Activated T-cell treated with anti-CD3 and anti-CD28 coated beads for 24 hours (primary cell): ENCODE results near the gene SMYD4.

Source experiments
- DNase-seq: peaks from one replicate; pipeline ENCODE4 v3.0.0-alpha.2; 2020; ENCODE audit warnings: low read depth

SMYD4 gene

DNA sequence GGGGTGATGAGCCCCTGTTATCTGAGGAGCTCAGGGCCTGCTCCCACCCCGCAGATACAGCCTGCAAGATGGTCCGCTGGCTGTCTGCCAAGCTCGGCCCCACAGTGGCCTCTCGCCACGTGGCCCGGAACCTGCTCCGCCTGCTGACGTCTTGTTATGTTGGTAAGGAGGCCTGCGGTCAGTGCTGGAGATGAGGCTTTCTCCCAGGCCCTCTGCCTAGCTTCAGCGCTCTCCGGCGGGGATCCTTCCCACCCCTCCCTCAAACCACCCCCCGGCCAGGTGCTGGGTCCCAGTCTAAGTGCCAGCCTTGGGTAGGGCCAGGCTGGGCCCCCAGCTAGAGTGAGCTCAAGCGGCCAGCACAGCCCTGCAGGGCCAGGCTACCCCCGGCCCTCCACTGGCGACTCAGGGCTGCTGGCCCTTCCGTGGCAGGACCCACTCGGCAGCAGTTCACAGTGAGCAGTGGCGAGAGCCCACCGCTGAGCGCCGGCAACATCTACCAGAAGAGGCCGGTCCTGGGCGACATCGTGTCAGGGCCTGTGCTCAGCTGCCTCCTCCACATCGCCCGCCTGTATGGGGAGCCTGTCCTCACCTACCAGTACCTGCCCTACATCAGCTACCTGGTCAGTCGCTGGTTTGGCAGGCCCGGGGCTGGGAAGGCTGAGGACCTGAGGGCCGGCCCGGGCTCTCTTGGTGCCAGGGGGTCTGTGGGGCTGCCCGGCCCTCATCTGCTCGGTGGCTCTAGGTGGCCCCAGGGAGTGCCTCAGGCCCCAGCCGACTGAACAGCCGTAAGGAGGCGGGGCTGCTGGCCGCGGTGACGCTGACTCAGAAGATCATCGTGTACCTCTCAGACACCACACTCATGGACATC, 99.1 kb downstream of the SMYD4 start:
- no peak for DNase-seq

DNA sequence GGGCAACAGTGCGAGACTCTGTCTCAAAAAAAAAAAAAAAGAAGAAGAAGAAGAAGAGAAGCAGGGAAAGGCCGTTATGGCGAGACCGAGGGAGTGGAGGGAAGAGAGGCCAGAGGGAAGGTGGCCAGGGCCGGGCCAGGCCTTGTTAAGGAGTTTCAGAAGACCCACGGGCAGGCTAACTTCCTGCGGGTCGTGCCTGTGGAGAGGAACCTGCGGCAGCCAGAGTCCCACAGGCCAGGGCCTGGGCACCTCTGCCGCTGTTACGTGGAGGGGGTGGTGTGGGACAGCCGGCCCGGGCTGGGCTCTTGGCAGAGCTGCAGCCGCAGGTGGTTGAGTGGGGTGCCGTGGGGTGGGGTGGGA, 99.8 kb downstream of the SMYD4 start:
- DNase-seq: no peak
